Measurements from ENCODE around the gene TSPAN10.
"Not testable (repeated sequence)": the region's sequence is repeated elsewhere in the genome, so short reads cannot be mapped to it uniquely, and the experiment has no call there.

Gene TSPAN10

GRCh38 chr17:81636505-81637288, at the start of gene TSPAN10, which contains the start of gene NPLOC4:
TSPAN10 (plus strand) TSS chr17:81637196; CDS start chr17:81642413, 5,217 bp downstream.
NPLOC4 (minus strand) TSS chr17:81637112; CDS start chr17:81636930, 182 bp downstream.
- no peak for DNase-seq

- no peak for DNase-seq
Observed at GRCh38 chr17:81589612-81590011, 47.4 kb upstream of the TSPAN10 start.

GRCh38 chr17:81590121-81590520, 46.9 kb upstream of the TSPAN10 start:
- no peak for DNase-seq

GRCh38 chr17:81591971-81592370, 45.0 kb upstream of the TSPAN10 start:
- DNase-seq: no peak

GRCh38 chr17:81593105-81593871, 43.7 kb upstream of the TSPAN10 start:
- DNase-seq: no peak

- no peak for DNase-seq
Observed at GRCh38 chr17:81599719-81600486, 37.1 kb upstream of the TSPAN10 start.

- no peak for DNase-seq
Observed at GRCh38 chr17:81601525-81602120, 35.4 kb upstream of the TSPAN10 start.

- no peak for DNase-seq
Observed at GRCh38 chr17:81603846-81604610, 33.0 kb upstream of the TSPAN10 start.

- DNase-seq: no peak
Observed at GRCh38 chr17:81607431-81607830, 29.6 kb upstream of the TSPAN10 start.

GRCh38 chr17:81608082-81608481, 28.9 kb upstream of the TSPAN10 start:
- DNase-seq: no peak

- no peak for DNase-seq
Observed at GRCh38 chr17:81608605-81609004, 28.4 kb upstream of the TSPAN10 start.

GRCh38 chr17:81609541-81610311, 27.3 kb upstream of the TSPAN10 start:
- no peak for DNase-seq

- DNase-seq: no peak
Observed at GRCh38 chr17:81612172-81612970, 24.6 kb upstream of the TSPAN10 start.

GRCh38 chr17:81615401-81615930, 21.5 kb upstream of the TSPAN10 start:
- DNase-seq: no peak

GRCh38 chr17:81616877-81617276, 20.1 kb upstream of the TSPAN10 start:
- DNase-seq: no peak

- DNase-seq: not testable (repeated sequence)
Observed at GRCh38 chr17:81618307-81618706, 18.7 kb upstream of the TSPAN10 start.

- DNase-seq: no peak
Observed at GRCh38 chr17:81621494-81622130, 15.4 kb upstream of the TSPAN10 start.

- no peak for DNase-seq
Observed at GRCh38 chr17:81630274-81630673, 6.7 kb upstream of the TSPAN10 start.

GRCh38 chr17:81631482-81631881, 5.5 kb upstream of the TSPAN10 start:
- no peak for DNase-seq

- DNase-seq: no peak
Observed at GRCh38 chr17:81635431-81635830, 1.6 kb upstream of the TSPAN10 start.

Data from cortex of kidney (tissue), 1 donor.